GM12878 (cell line): ENCODE measurements around the gene TNFSF8. TPM values are rescaled to one million over a fixed set of nuclear protein-coding genes. Genes with fewer than 3 reads are reported as not detected.

ENCODE experiments used
- ATAC-seq: fragments of 200-7000 bp; cut with Tn5 transposase; 3 replicates; pipeline ENCODE4 v1.9.1; 2020; ENCODE audit warnings: mild to moderate bottlenecking, moderate library complexity
- BruUV-seq: library from RNA; stranded (reverse); fragments of 400-500 nt; replicated peaks from 2 replicates; lab custom pipeline; 2021; lab: Mats Ljungman, UMichigan
- CTCF ChIA-PET: fragments of 300-600 bp; sonication (Branson Sonifier 250); formaldehyde crosslinking; extraction: SDS; loops from one replicate; lab custom pipeline; 2021; ENCODE audit warnings: inconsistent platforms; lab: Yijun Ruan, JAX
- POLR2A ChIA-PET: fragments of 350-600 bp; formaldehyde crosslinking; extraction: SDS; loops from one replicate; lab custom pipeline; 2021; ENCODE audit warnings: inconsistent platforms; lab: Charles Lee
- RAD21 ChIA-PET: fragments of 300-600 bp; sonication (Branson Sonifier 250); formaldehyde crosslinking; loops from one replicate; lab custom pipeline; 2023; ENCODE audit warnings: antibody characterized with exemption; ENCODE audit not compliant: unreplicated experiment; lab: Charles Lee
- SMC1A ChIA-PET: fragments of 300-600 bp; sonication (Branson Sonifier 250); formaldehyde crosslinking; loops from one replicate; lab custom pipeline; 2023; ENCODE audit not compliant: unreplicated experiment, uncharacterized antibody; lab: Charles Lee
- DNase-seq: peaks from one replicate; pipeline ENCODE4 v3.0.0-alpha.2; 2011; ENCODE audit warnings: low read depth, low spot score
- FAIRE-seq: peaks from 3 replicates; lab custom pipeline; 2011; peaks lifted over from hg19 to GRCh38; lab: Jason Lieb, UNC
- H2AFZ ChIP-seq: 2 replicates; pipeline ENCODE4 v1.6.0; 2011; ENCODE audit warnings: low read depth, low read length, control low read depth; ENCODE audit not compliant: control insufficient read depth
- H3K27ac ChIP-seq: 2 replicates; pipeline ENCODE4 v1.5.1; 2011; ENCODE audit warnings: control low read depth; ENCODE audit not compliant: control insufficient read depth, insufficient read depth
- H3K27me3 ChIP-seq, 2 experiments: replicated peaks in 1 of 2; 2 replicates each; pipeline versions ENCODE4 v1.6.0 to v1.6.1; 2011; ENCODE audit warnings: low read length in 1 of 2; ENCODE audit not compliant: control insufficient read depth in 2 of 2, insufficient read depth in 2 of 2
- H3K36me3 ChIP-seq, 2 experiments: 2 replicates each; pipeline ENCODE4 v1.5.1; 2011; ENCODE audit warnings: low read length in 1 of 2; ENCODE audit not compliant: control insufficient read depth in 2 of 2, insufficient read depth in 2 of 2
- H3K4me1 ChIP-seq: 2 replicates; pipeline ENCODE4 v1.6.1; 2011; ENCODE audit warnings: mild to moderate bottlenecking, low read length, moderate library complexity, mixed read lengths; ENCODE audit not compliant: control insufficient read depth, insufficient read depth
- H3K4me2 ChIP-seq: 2 replicates; pipeline ENCODE4 v1.6.0; 2011; ENCODE audit warnings: control low read depth; ENCODE audit not compliant: control insufficient read depth, insufficient read depth
- H3K4me3 ChIP-seq: fragments of 200-600 bp; sonication (generic); 2 replicates; pipeline ENCODE4 v1.5.1; 2016
- H3K79me2 ChIP-seq: 2 replicates; pipeline ENCODE4 v1.6.0; 2011; ENCODE audit warnings: low read length; ENCODE audit not compliant: control insufficient read depth, insufficient read depth
- H3K9ac ChIP-seq: 2 replicates; pipeline ENCODE4 v1.8.0; 2011; ENCODE audit warnings: low read length, control low read depth, mixed read lengths; ENCODE audit not compliant: control insufficient read depth, insufficient read depth
- H3K9me3 ChIP-seq: replicated peaks from 3 replicates; pipeline ENCODE4 v1.5.1; 2011; ENCODE audit warnings: mild to moderate bottlenecking, low read length; ENCODE audit not compliant: control insufficient read depth, insufficient read depth
- H4K20me1 ChIP-seq: 2 replicates; pipeline ENCODE4 v1.6.0; 2011; ENCODE audit not compliant: control insufficient read depth, insufficient read depth
- BCL3 ChIP-seq: IDR thresholded peaks from 2 replicates; pipeline ENCODE4 v1.6.1; 2011; ENCODE audit warnings: borderline replicate concordance, low read depth, mild to moderate bottlenecking, moderate library complexity, low read length; ENCODE audit not compliant: insufficient read depth, poor library complexity, severe bottlenecking
- BMI1 ChIP-seq: fragments of 450-650 bp; IDR thresholded peaks from 2 replicates; pipeline ENCODE4 v1.6.1; 2016; ENCODE audit warnings: mild to moderate bottlenecking, moderate library complexity, borderline replicate concordance
- CREM ChIP-seq: IDR thresholded peaks from 2 replicates; pipeline ENCODE4 v1.6.1; 2014; ENCODE audit warnings: antibody characterized with exemption, low read depth
- ETV6 ChIP-seq, 2 experiments: fragments of 450-650 bp in 1 of 2; IDR thresholded peaks in 1 of 2; conservative IDR thresholded peaks in 1 of 2; 2 replicates each; pipeline ENCODE4 v1.6.1; 2014; ENCODE audit warnings: antibody characterized with exemption in 1 of 2, borderline replicate concordance in 1 of 2, low read depth in 1 of 2, mild to moderate bottlenecking in 1 of 2, moderate library complexity in 1 of 2
- GABPA ChIP-seq: IDR thresholded peaks from 2 replicates; pipeline ENCODE4 v1.6.1; 2014; ENCODE audit warnings: antibody characterized with exemption, low read depth, mild to moderate bottlenecking, inconsistent platforms
- LARP7 ChIP-seq: fragments of 450-650 bp; IDR thresholded peaks from 2 replicates; pipeline ENCODE4 v1.6.1; 2017; ENCODE audit warnings: mild to moderate bottlenecking
- MTA2 ChIP-seq: fragments of 450-650 bp; IDR thresholded peaks from 2 replicates; pipeline ENCODE4 v1.6.1; 2016; ENCODE audit warnings: low read depth, mild to moderate bottlenecking, moderate library complexity
- MXI1 ChIP-seq: fragments of 150-350 bp; IDR thresholded peaks from 2 replicates; pipeline ENCODE4 v1.6.1; 2011; ENCODE audit warnings: low read depth, mild to moderate bottlenecking, inconsistent platforms, low read length, improper control_type of control experiment
- NRF1 ChIP-seq: conservative IDR thresholded peaks from 2 replicates; pipeline ENCODE4 v1.6.1; 2011; ENCODE audit warnings: mild to moderate bottlenecking, low read depth, low read length, improper control_type of control experiment
- PAX8 ChIP-seq: fragments of 450-650 bp; IDR thresholded peaks from 2 replicates; pipeline ENCODE4 v1.6.1; 2017; ENCODE audit warnings: mild to moderate bottlenecking, moderate library complexity
- PML ChIP-seq: IDR thresholded peaks from 2 replicates; pipeline ENCODE4 v1.6.1; 2012; ENCODE audit warnings: low read length, inconsistent platforms
- POLR2A ChIP-seq: IDR thresholded peaks from 2 replicates; pipeline ENCODE4 v1.6.1; 2011; ENCODE audit warnings: low read depth, mild to moderate bottlenecking, low read length
- WRNIP1 ChIP-seq: IDR thresholded peaks from 2 replicates; pipeline ENCODE4 v1.6.1; 2011; ENCODE audit warnings: low read depth, low read length, improper control_type of control experiment, borderline replicate concordance
- YY1 ChIP-seq: IDR thresholded peaks from 2 replicates; pipeline ENCODE4 v1.6.1; 2011; ENCODE audit warnings: low read depth, mild to moderate bottlenecking, low read length
- ZBTB4 ChIP-seq: fragments of 450-650 bp; formaldehyde crosslinking; IDR thresholded peaks from 2 replicates; pipeline ENCODE4 v1.4.0; 2022; ENCODE audit warnings: mild to moderate bottlenecking, moderate library complexity
- ZNF622 ChIP-seq: fragments of 450-650 bp; IDR thresholded peaks from 2 replicates; pipeline ENCODE4 v1.6.1; 2017; ENCODE audit warnings: mild to moderate bottlenecking, inconsistent platforms
- ZZZ3 ChIP-seq: IDR thresholded peaks from 2 replicates; pipeline ENCODE4 v1.6.1; 2011; ENCODE audit warnings: low read depth; ENCODE audit not compliant: control insufficient read depth, insufficient read length
- WGBS: methylation state at CpG from one replicate; pipeline ENCODE4 v1.1.6; 2016; ENCODE audit warnings: low lambda C conversion rate; ENCODE audit not compliant: insufficient replicate concordance, insufficient coverage; ENCODE audit errors: missing lambda C conversion rate; 5-methylcytosine and 5-hydroxymethylcytosine counted together
- in situ Hi-C: fragments of 300-500 bp; cut with MboI; formaldehyde crosslinking; loops from 9 replicates; pipeline ENCODE4 v1.14.3; 2018; ENCODE audit warnings: mixed read lengths
- intact Hi-C: fragments of 100-400 bp; cut with micrococcal nuclease; formaldehyde crosslinking; loops from one replicate; pipeline ENCODE4 v1.14.2; 2022; ENCODE audit not compliant: unreplicated experiment
- polyA plus RNA-seq, 11 experiments: library from polyadenylated mRNA; depleted of rRNA in 4 of 11; unstranded in 6 of 11; stranded (reverse) in 5 of 11; fragments of >200 nt; fragmentation: Nextera tagmentation in 4 of 11; fragmentation: Illumina TruSeq in 1 of 11; extraction: Ambion mirVana in 4 of 11; extraction: Trizol in 1 of 11; gene quantifications; 1 replicate in 1 of 11; 2 replicates in 10 of 11; pipeline versions ENCODE4 v1.2.1 to v1.2.3, GENCODE V29; 2011 to 2016; ENCODE audit warnings: inconsistent platforms in 2 of 11, missing spikeins in 2 of 11, low read depth in 1 of 11
- total RNA-seq, 4 experiments: library from RNA; depleted of rRNA in 3 of 4; stranded (reverse); fragments of >200 nt in 3 of 4; fragmentation: Illumina TruSeq in 1 of 4; extraction: Trizol in 1 of 4; gene quantifications; 2 replicates each; pipeline versions ENCODE4 v1.2.1 to v1.2.3, GENCODE V29; 2013 to 2021

Gene TNFSF8
- total and polyA plus RNA-seq, 10 of the 15 experiments (the other 5 are each of a cell fraction or from before 2014, with no cell fraction given) = 0.10 to 0.29 (median 0.15) TPM; not detected in 7

- Histone ChIP-seq H3K27me3 (no peaks in the 10 kb centered on the region), H4K20me1 (no peaks in the 10 kb centered on the region), H3K4me3 (no peak overlapping the region), H3K4me2 (no peak overlapping the region), H2AFZ (no peak overlapping the region), H3K36me3 (no peaks in the 10 kb centered on the region), H3K9me3 (peaks cover 2% of the 10 kb centered on the region; the same call in 1 of the 3 replicates), H3K27ac (no peak overlapping the region), H3K79me2 (no peaks in the 10 kb centered on the region), H3K9ac (no peak overlapping the region), H3K4me1 (no peaks in the 10 kb centered on the region)
- WGBS = 7% methylated on average over 3 of the region's 3 CpGs
- FAIRE-seq (no peak), DNase-seq (no peak), ATAC-seq (no peak)
- BruUV-seq = no TSS peak
- CTCF ChIA-PET = interaction anchor here (0.6 to 1.9 kb wide), 3 partner anchors 8 to 145 kb away, joined by 3 to 5 read pairs (median 4); no protein-coding TSS in a partner anchor
- POLR2A ChIA-PET = no interaction called here
- in situ Hi-C loops (no loop called here), intact Hi-C loops (no loop called here)
- RAD21 ChIA-PET = no interaction called here
- SMC1A ChIA-PET = interaction anchor here (1.3 to 1.9 kb wide), 4 partner anchors 9 to 51 kb away, joined by 3 to 6 read pairs (median 4); no protein-coding TSS in a partner anchor
- TF ChIP-seq ZNF622 (no peak), PML (no peak), BMI1 (no peak), ETV6 (conservative IDR thresholded peaks at IDR 0.05 in 1 of 2, IDR thresholded peaks at IDR 0.05 in 1 of 2; ENCODE audit: borderline replicate concordance in 1 of 2, low read depth in 1 of 2) (no peak), LARP7 (no peak), PAX8 (no peak), CREM (no peak), MXI1 (no peak), MTA2 (no peak), BCL3 (no peak), GABPA (no peak), WRNIP1 (no peak), POLR2A (no peak), NRF1 (no peak), YY1 (no peak), ZBTB4 (CRISPR knock-in tag) (no peak), ZZZ3 (no peak)
Measured at GRCh38 chr9:114960276-114960675, 29.9 kb upstream of the TNFSF8 start.
